ENCODE data around the gene DGKB.

DNA sequence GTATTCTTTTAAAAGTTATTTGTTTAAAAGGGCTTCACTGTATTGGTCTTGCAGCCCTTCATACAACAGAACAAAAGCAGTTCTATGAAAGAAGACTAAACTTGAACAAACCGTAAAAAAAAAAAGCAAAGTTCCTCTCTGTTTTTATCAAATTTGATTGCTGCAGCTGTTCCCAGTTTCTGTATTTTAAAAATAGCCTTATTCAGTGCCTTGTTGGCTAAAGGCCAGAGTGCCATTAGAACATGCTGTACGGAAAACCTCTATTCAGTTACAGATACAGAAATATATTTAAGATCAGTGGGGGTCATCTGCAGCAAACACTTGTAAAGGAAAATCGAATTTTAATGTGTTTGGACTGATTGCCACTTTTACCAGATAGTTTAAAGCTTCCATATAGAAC, 705.3 kb downstream of the DGKB start:
- TF ChIP-seq CTCF (conservative IDR thresholded peaks at IDR 0.05 in 1 of 2, IDR thresholded peaks at IDR 0.05 in 1 of 2; ENCODE audit: low read depth in 1 of 2, low read length in 2 of 2) (no peak), EZH2 (IDR thresholded peaks at IDR 0.05; ENCODE audit: low read length, missing control alignments) (no peak)
